NOMO-1 (cell line): Measurements from ENCODE around the gene AGR2.
"Not testable (repeated sequence)": the region's sequence is repeated elsewhere in the genome, so short reads cannot be mapped to it uniquely, and the experiment has no call there.

Experiments
- DNase-seq, 2 experiments: peaks; one replicate each; lab custom pipeline; 2025; ENCODE audit not compliant: unreplicated experiment in 2 of 2; lab: John Stamatoyannopoulos, UW

Gene AGR2

GRCh38 chr7:16804674-16805439, at the start of gene AGR2:
Gene AGR2 (minus strand): TSS chr7:16804999. CDS start chr7:16801796, 3,203 bp downstream.
- DNase-seq = peak in 1 of 2 experiments; percentile 38

GRCh38 chr7:16853189-16853588, 48.4 kb upstream of the AGR2 start:
- DNase-seq = not testable (repeated sequence)

GRCh38 chr7:16851829-16852228, 47.0 kb upstream of the AGR2 start:
- peak; percentile 35 to 73 for DNase-seq

- DNase-seq = peak; percentile 21 to 24
These were observed 46.0 kb upstream of the AGR2 start for GRCh38 chr7:16850614-16851466.

GRCh38 chr7:16849296-16850148, 44.7 kb upstream of the AGR2 start:
- DNase-seq = no peak

- DNase-seq = no peak
These were observed 42.6 kb upstream of the AGR2 start for GRCh38 chr7:16847381-16847860.

- no peak for DNase-seq
These were observed 41.9 kb upstream of the AGR2 start for GRCh38 chr7:16846601-16847165.

- no peak for DNase-seq
These were observed 40.9 kb upstream of the AGR2 start for GRCh38 chr7:16845746-16846145.

GRCh38 chr7:16841681-16842080, 36.9 kb upstream of the AGR2 start:
- no peak for DNase-seq

GRCh38 chr7:16840094-16840493, 35.3 kb upstream of the AGR2 start:
- no peak for DNase-seq

- DNase-seq = no peak
These were observed 34.8 kb upstream of the AGR2 start for GRCh38 chr7:16839646-16840045.

GRCh38 chr7:16838891-16839290, 34.1 kb upstream of the AGR2 start:
- no peak for DNase-seq

- DNase-seq = no peak
These were observed 33.6 kb upstream of the AGR2 start for GRCh38 chr7:16838386-16838785.

GRCh38 chr7:16836481-16836880, 31.7 kb upstream of the AGR2 start:
- DNase-seq = no peak

- no peak for DNase-seq
These were observed 28.6 kb upstream of the AGR2 start for GRCh38 chr7:16833373-16833772.

GRCh38 chr7:16826060-16826459, 21.3 kb upstream of the AGR2 start:
- no peak for DNase-seq

- DNase-seq = no peak
These were observed 17.2 kb upstream of the AGR2 start for GRCh38 chr7:16822029-16822428.

GRCh38 chr7:16818732-16819131, 13.9 kb upstream of the AGR2 start:
- no peak for DNase-seq

- peak in 1 of 2 experiments; percentile 18 for DNase-seq
These were observed 12.7 kb upstream of the AGR2 start for GRCh38 chr7:16817536-16817935.

- peak; percentile 71 to 89 for DNase-seq
These were observed 12.0 kb upstream of the AGR2 start for GRCh38 chr7:16816824-16817223.
